K562 (cell line): ENCODE data around the gene ARHGAP4. TPM values are rescaled to one million over a fixed set of nuclear protein-coding genes. Genes with fewer than 3 reads are reported as not detected.
A peak's percentile ranks its signal among the peaks of the same experiment; 100 is the strongest.

Experiments used
- ATAC-seq: fragments of 200-7000 bp; cut with Tn5 transposase; 3 replicates; pipeline ENCODE4 v1.9.1; 2020; ENCODE audit warnings: moderate library complexity
- BruUV-seq: library from RNA; stranded (reverse); fragments of 400-500 nt; replicated peaks from 2 replicates; lab custom pipeline; 2021; lab: Mats Ljungman, UMichigan
- CTCF ChIA-PET: fragments of 300-600 bp; formaldehyde crosslinking; extraction: SDS; loops from one replicate; lab custom pipeline; 2021; ENCODE audit warnings: low intra/inter-chr PET ratio; lab: Yijun Ruan, JAX
- POLR2A ChIA-PET: fragments of 300-600, 350-650 bp; sonication (Branson Sonifier 250); formaldehyde crosslinking; extraction: SDS; loops from one replicate; lab custom pipeline; 2021; ENCODE audit warnings: antibody characterized with exemption, inconsistent platforms; lab: Yijun Ruan, JAX
- DNase-seq, 4 experiments: peaks; one replicate each; pipeline versions ENCODE4 v3.0.0 to v3.0.0-alpha.2; 2011 to 2018; ENCODE audit warnings: low spot score in 3 of 4, mixed read lengths in 3 of 4; ENCODE audit errors: extremely low read depth in 1 of 4
- FAIRE-seq: peaks from 2 replicates; lab custom pipeline; 2011; peaks lifted over from hg19 to GRCh38; lab: Jason Lieb, UNC
- H2AFZ ChIP-seq: 2 replicates; pipeline ENCODE4 v1.6.0; 2011; ENCODE audit warnings: low read depth, low read length, control low read depth, inconsistent platforms
- H3K27ac ChIP-seq: fragments of 200-600 bp; 3 replicates; pipeline ENCODE4 v1.8.0; 2011; ENCODE audit warnings: low read depth, mild to moderate bottlenecking, control low read depth, inconsistent platforms, low read length, moderate library complexity, mixed read lengths; ENCODE audit errors: extremely low read depth
- H3K27me3 ChIP-seq, 2 experiments: fragments of 300-600 bp in 1 of 2; 2 replicates in 1 of 2; 3 replicates in 1 of 2; pipeline versions ENCODE4 v1.6.0 to v1.8.0; 2011; ENCODE audit warnings: inconsistent platforms in 2 of 2, low read length in 2 of 2, mild to moderate bottlenecking in 1 of 2, mixed read lengths in 1 of 2, moderate library complexity in 1 of 2; ENCODE audit not compliant: control insufficient read depth in 2 of 2, insufficient read depth in 2 of 2
- H3K36me3 ChIP-seq: fragments of 300-600 bp; 3 replicates; pipeline ENCODE4 v1.8.0; 2011; ENCODE audit warnings: mild to moderate bottlenecking, low read length, inconsistent platforms; ENCODE audit not compliant: control insufficient read depth, insufficient read depth
- H3K4me1 ChIP-seq, 2 experiments: fragments of 200-600 bp in 1 of 2; replicated peaks in 1 of 2; 2 replicates in 1 of 2; 3 replicates in 1 of 2; pipeline versions ENCODE4 v1.5.1 to v1.8.0; 2011; ENCODE audit warnings: inconsistent platforms in 2 of 2, low read length in 2 of 2, mild to moderate bottlenecking in 1 of 2, mixed read lengths in 1 of 2, moderate library complexity in 1 of 2; ENCODE audit not compliant: control insufficient read depth in 2 of 2, insufficient read depth in 2 of 2
- H3K4me2 ChIP-seq: 2 replicates; pipeline ENCODE4 v1.6.1; 2011; ENCODE audit warnings: low read length, control low read depth, inconsistent platforms, mixed read lengths; ENCODE audit not compliant: insufficient read depth
- H3K4me3 ChIP-seq: fragments of 200-600 bp; sonication (generic), shearing (Covaris generic); 2 replicates; pipeline ENCODE4 v1.5.1; 2016; ENCODE audit warnings: control low read depth, inconsistent platforms
- H3K79me2 ChIP-seq: fragments of 200-600 bp; 3 replicates; pipeline ENCODE4 v1.8.0; 2011; ENCODE audit warnings: low read length, inconsistent platforms; ENCODE audit not compliant: control insufficient read depth, insufficient read depth
- H3K9ac ChIP-seq, 2 experiments: 2 replicates each; pipeline versions ENCODE4 v1.6.0 to v1.6.1; 2011; ENCODE audit warnings: low read depth in 2 of 2, low read length in 2 of 2, control low read depth in 1 of 2, inconsistent platforms in 1 of 2, mild to moderate bottlenecking in 1 of 2, mixed read lengths in 1 of 2; ENCODE audit not compliant: insufficient read depth in 1 of 2
- H3K9me1 ChIP-seq: one replicate; pipeline ENCODE4 v1.6.0; 2011; ENCODE audit warnings: inconsistent platforms, mild to moderate bottlenecking, low read length, moderate library complexity; ENCODE audit not compliant: control insufficient read depth, insufficient read depth
- H3K9me3 ChIP-seq: replicated peaks from 2 replicates; pipeline ENCODE4 v1.5.1; 2011; ENCODE audit warnings: low read depth, low read length, inconsistent platforms; ENCODE audit not compliant: control insufficient read depth, insufficient read depth
- H4K20me1 ChIP-seq: replicated peaks from 2 replicates; pipeline ENCODE4 v1.6.1; 2011; ENCODE audit warnings: low read length, inconsistent platforms, mixed read lengths; ENCODE audit not compliant: control insufficient read depth, insufficient read depth
- EGR1 ChIP-seq: fragments of 450-650 bp; conservative IDR thresholded peaks from 2 replicates; pipeline ENCODE4 v1.6.1; 2017; ENCODE audit warnings: mild to moderate bottlenecking
- MCM7 ChIP-seq, 2 experiments: fragments of 450-650 bp; IDR thresholded peaks; 2 replicates each; pipeline ENCODE4 v1.6.1; 2016 to 2018
- MLLT1 ChIP-seq, 2 experiments: fragments of 450-650 bp; IDR thresholded peaks; 2 replicates each; pipeline ENCODE4 v1.6.1; 2016
- NONO ChIP-seq, 2 experiments: fragments of 200-400 bp in 1 of 2; fragments of 450-650 bp in 1 of 2; formaldehyde crosslinking in 1 of 2; IDR thresholded peaks; 2 replicates each; pipeline ENCODE4 v1.6.1; 2017; ENCODE audit warnings: low read depth in 2 of 2, mild to moderate bottlenecking in 2 of 2, moderate library complexity in 2 of 2, low read length in 1 of 2
- SAFB ChIP-seq: fragments of 200-400 bp; formaldehyde crosslinking; IDR thresholded peaks from 2 replicates; pipeline ENCODE4 v1.6.1; 2017; ENCODE audit warnings: low read depth, low read length, borderline replicate concordance
- SPI1 ChIP-seq: IDR thresholded peaks from 2 replicates; pipeline ENCODE4 v1.6.1; 2011; ENCODE audit warnings: low read depth, low read length, control low read depth, borderline replicate concordance
- TAL1 ChIP-seq: fragments of 450-650 bp; IDR thresholded peaks from 2 replicates; pipeline ENCODE4 v1.6.1; 2016; ENCODE audit warnings: mild to moderate bottlenecking
- ZBED1 ChIP-seq: IDR thresholded peaks from 2 replicates; pipeline ENCODE4 v1.6.1; 2014
- WGBS: fragments of 100-300 bp; shearing (Covaris generic); methylation state at CpG from one replicate; pipeline ENCODE4 v1.1.6; 2016; ENCODE audit warnings: low coverage, mixed read lengths; ENCODE audit not compliant: insufficient coverage; ENCODE audit errors: missing lambda C conversion rate; 5-methylcytosine and 5-hydroxymethylcytosine counted together
- in situ Hi-C: fragments of 300-500 bp; cut with MboI; formaldehyde crosslinking; loops from 4 replicates; pipeline ENCODE4 v1.15.0; 2018; ENCODE audit warnings: inconsistent platforms, mixed read lengths
- intact Hi-C: fragments of 100-400 bp; cut with micrococcal nuclease; formaldehyde crosslinking; loops from 2 replicates; pipeline ENCODE4 v1.14.2; 2022
- polyA plus RNA-seq, 8 experiments: library from polyadenylated mRNA; depleted of rRNA in 4 of 8; stranded (reverse) in 5 of 8; unstranded in 3 of 8; fragments of >200 nt; fragmentation: Nextera tagmentation in 2 of 8; fragmentation: Illumina TruSeq in 1 of 8; extraction: Ambion mirVana in 2 of 8; extraction: Trizol in 1 of 8; gene quantifications; 2 replicates each; pipeline versions ENCODE4 v1.2.1 to v1.2.3, GENCODE V29; 2011 to 2014; ENCODE audit warnings: inconsistent platforms in 1 of 8, missing spikeins in 1 of 8
- total RNA-seq, 7 experiments: library from RNA; depleted of rRNA in 6 of 7; stranded (reverse); fragments of >200 nt in 6 of 7; fragmentation: Illumina TruSeq in 2 of 7; extraction: Trizol in 2 of 7; gene quantifications; 2 replicates each; pipeline versions ENCODE4 v1.2.1 to v1.2.3, GENCODE V29; 2011 to 2021; ENCODE audit warnings: low replicate concordance in 1 of 7
- TF ChIP-seq, protein P1 (sequence below): fragments of 450-650 bp; IDR thresholded peaks from 2 replicates; pipeline ENCODE4 v1.6.1; 2017; ENCODE audit warnings: antibody characterized with exemption

Gene ARHGAP4
- total and polyA plus RNA-seq, 9 of the 15 experiments (the other 6 are each of a cell fraction or from before 2014, with no cell fraction given) = 0.30 to 81.8 (median 13.5) TPM

DNA sequence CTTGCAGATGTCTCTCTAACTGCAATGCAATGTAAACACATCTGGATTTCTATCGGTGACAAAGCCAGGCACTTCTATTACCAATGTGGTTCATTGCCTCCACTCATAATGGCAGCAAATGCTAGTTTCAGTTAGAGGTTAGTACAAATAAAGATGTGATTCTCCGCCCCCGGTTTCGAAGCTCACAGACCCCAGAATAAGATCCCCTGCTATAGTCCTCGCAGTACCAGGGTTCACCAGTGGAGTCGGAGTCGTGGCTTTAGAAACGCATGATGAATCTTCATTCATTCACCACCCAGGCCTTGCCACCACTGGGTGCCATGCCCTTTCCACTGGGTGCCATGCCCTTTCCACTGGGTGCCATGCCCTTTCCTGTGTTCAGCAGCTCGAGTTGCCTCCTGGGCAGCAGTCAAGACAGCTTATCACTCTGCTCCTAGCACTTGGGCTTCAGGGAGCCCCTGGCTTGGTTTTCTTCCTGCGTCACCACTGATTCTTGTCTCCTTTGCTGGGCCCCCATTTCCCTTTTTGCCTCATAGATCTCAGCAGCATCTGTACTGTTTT, 12.2 kb upstream of the ARHGAP4 start:
- ChIA-PET POLR2A (interaction anchor here (1.0 kb wide), 1 partner anchor 13 kb away, joined by 3 read pairs; no protein-coding TSS in a partner anchor), CTCF (no interaction called here)
- H3K4me1 ChIP-seq = peaks cover 17 to 41% of the 10 kb centered on the region in 2 experiments
- no TSS peak for BruUV-seq
- H3K79me2 ChIP-seq = peaks cover 16% of the 10 kb centered on the region
- H3K27ac ChIP-seq = no peak overlapping the region
- ATAC-seq (no peak), DNase-seq (no peak), FAIRE-seq (no peak)
- peaks cover 7% of the 10 kb centered on the region; the same call in 2 of the 3 replicates for H3K36me3 ChIP-seq
- no peak overlapping the region for H3K9ac ChIP-seq
- TF ChIP-seq SAFB (no peak), EGR1 (0 out of 2 replicates have a peak, but pooled peaks have one; percentile 6)
- no peak overlapping the region for H3K4me3 ChIP-seq
- H3K27me3 ChIP-seq = no peaks in the 10 kb centered on the region
- intact Hi-C loops = no loop called here
- H2AFZ ChIP-seq = no peak overlapping the region
- in situ Hi-C loops = no loop called here
- no peaks in the 10 kb centered on the region for H3K9me1 ChIP-seq
- H3K9me3 ChIP-seq = no peaks in the 10 kb centered on the region
- 79% methylated on average over 9 of the region's 10 CpGs for whole genome bisulfite sequencing
- H3K4me2 ChIP-seq = no peak overlapping the region
- H4K20me1 ChIP-seq = no peaks in the 10 kb centered on the region

DNA sequence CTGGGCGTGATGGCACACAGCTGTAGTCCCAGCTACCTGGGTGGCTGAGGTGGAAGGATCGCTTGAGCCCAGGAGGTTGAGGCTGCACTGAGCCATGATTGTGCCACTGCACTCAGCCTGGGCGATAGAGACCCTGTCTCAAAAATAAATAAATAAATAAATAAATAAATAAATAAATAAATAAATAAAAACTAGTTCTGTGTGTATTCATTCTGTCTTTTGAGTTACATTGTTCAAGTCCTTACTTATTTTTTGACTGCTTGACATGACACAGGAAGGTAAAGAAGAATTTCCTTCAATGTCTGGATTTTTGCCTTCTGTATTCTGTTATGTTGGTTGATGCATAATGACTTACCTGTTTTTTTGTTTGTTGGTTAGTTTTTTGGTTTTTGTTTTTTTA, 11.0 kb upstream of the ARHGAP4 start:
- no TSS peak for BruUV-seq
- TF ChIP-seq NONO (IDR thresholded peaks at IDR 0.05; ENCODE audit: low read depth in 2 of 2, low read length in 1 of 2) (no peak), ZBED1 (no peak), TAL1 (no peak), MCM7 (IDR thresholded peaks at IDR 0.05) (no peak), SPI1 (no peak), MLLT1 (IDR thresholded peaks at IDR 0.05) (no peak)
- TF ChIP-seq, protein P1, sequence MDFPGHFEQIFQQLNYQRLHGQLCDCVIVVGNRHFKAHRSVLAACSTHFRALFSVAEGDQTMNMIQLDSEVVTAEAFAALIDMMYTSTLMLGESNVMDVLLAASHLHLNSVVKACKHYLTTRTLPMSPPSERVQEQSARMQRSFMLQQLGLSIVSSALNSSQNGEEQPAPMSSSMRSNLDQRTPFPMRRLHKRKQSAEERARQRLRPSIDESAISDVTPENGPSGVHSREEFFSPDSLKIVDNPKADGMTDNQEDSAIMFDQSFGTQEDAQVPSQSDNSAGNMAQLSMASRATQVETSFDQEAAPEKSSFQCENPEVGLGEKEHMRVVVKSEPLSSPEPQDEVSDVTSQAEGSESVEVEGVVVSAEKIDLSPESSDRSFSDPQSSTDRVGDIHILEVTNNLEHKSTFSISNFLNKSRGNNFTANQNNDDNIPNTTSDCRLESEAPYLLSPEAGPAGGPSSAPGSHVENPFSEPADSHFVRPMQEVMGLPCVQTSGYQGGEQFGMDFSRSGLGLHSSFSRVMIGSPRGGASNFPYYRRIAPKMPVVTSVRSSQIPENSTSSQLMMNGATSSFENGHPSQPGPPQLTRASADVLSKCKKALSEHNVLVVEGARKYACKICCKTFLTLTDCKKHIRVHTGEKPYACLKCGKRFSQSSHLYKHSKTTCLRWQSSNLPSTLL = no peak

More for the DNA sequence above, 11.0 kb upstream of the ARHGAP4 start:
- FAIRE-seq (no peak), DNase-seq (no peak), ATAC-seq (no peak)
- ChIA-PET POLR2A (interaction anchor here (0.7 to 1.2 kb wide), 2 partner anchors 9 to 207 kb away, joined by 3 read pairs; no protein-coding TSS in a partner anchor), CTCF (no interaction called here)
- peaks cover 28% of the 10 kb centered on the region for H3K79me2 ChIP-seq
- peaks cover 19% of the 10 kb centered on the region; the same call in 2 of the 3 replicates for H3K36me3 ChIP-seq
- H3K9me3 ChIP-seq = no peaks in the 10 kb centered on the region
- H3K27me3 ChIP-seq = no peaks in the 10 kb centered on the region
- intact Hi-C loops = no loop called here
- peaks cover 20 to 33% of the 10 kb centered on the region in 2 experiments for H3K4me1 ChIP-seq
- H4K20me1 ChIP-seq = no peaks in the 10 kb centered on the region
- no peak overlapping the region for H3K4me3 ChIP-seq
- WGBS = 100% methylated on average over 3 of the region's 3 CpGs
- no peak overlapping the region for H3K27ac ChIP-seq
- in situ Hi-C loops = no loop called here
- no peak overlapping the region for H3K4me2 ChIP-seq
- H3K9me1 ChIP-seq = no peaks in the 10 kb centered on the region
- H2AFZ ChIP-seq = no peak overlapping the region
- H3K9ac ChIP-seq = no peak overlapping the region
